SK-N-SH treated with all-trans-retinoic acid at 6 μM for 48 hours (cell line): ENCODE data around the gene HAUS1.

Source experiments
- ARNTL ChIP-seq: fragments of 450-650 bp; formaldehyde crosslinking; IDR thresholded peaks from 2 replicates; pipeline ENCODE4 v1.5.0; 2020; ENCODE audit warnings: low read depth, mild to moderate bottlenecking, moderate library complexity, borderline replicate concordance
- CREB5 ChIP-seq: fragments of 250-450 bp; sonication (Bioruptor Pico); IDR thresholded peaks from 2 replicates; pipeline ENCODE4 v1.5.1; 2020; ENCODE audit warnings: low read depth, mild to moderate bottlenecking, moderate library complexity
- GLIS3 ChIP-seq: fragments of 250-450 bp; sonication (Bioruptor Pico); IDR thresholded peaks from 2 replicates; pipeline ENCODE4 v1.5.0; 2020; ENCODE audit warnings: mild to moderate bottlenecking, moderate library complexity
- ISL1 ChIP-seq: fragments of 250-450 bp; sonication (Bioruptor Pico); IDR thresholded peaks from 2 replicates; pipeline ENCODE4 v2.1.2; 2022; ENCODE audit warnings: mild to moderate bottlenecking, moderate library complexity
- POU6F1 ChIP-seq: fragments of 250-450 bp; sonication (Bioruptor Pico); IDR thresholded peaks from 2 replicates; pipeline ENCODE4 v1.8.0; 2021; ENCODE audit warnings: low read depth, mild to moderate bottlenecking, moderate library complexity, borderline replicate concordance
- PPARA ChIP-seq: fragments of 250-450 bp; sonication (Bioruptor Pico); IDR thresholded peaks from 2 replicates; pipeline ENCODE4 v1.5.0; 2020; ENCODE audit warnings: mild to moderate bottlenecking, borderline replicate concordance
- ZFP3 ChIP-seq: fragments of 250-450 bp; sonication (Bioruptor Pico); IDR thresholded peaks from 2 replicates; pipeline ENCODE4 v1.5.0; 2020; ENCODE audit warnings: mild to moderate bottlenecking, moderate library complexity
- ZFP30 ChIP-seq: fragments of 450-650 bp; formaldehyde crosslinking; IDR thresholded peaks from 2 replicates; pipeline ENCODE4 v1.5.0; 2022; ENCODE audit warnings: mild to moderate bottlenecking, moderate library complexity
- ZNF565 ChIP-seq: fragments of 450-650 bp; formaldehyde crosslinking; conservative IDR thresholded peaks from 2 replicates; pipeline ENCODE4 v1.5.0; 2020; ENCODE audit warnings: low read depth, mild to moderate bottlenecking, moderate library complexity
- ZNF70 ChIP-seq: fragments of 450-650 bp; formaldehyde crosslinking; IDR thresholded peaks from 2 replicates; pipeline ENCODE4 v1.5.0; 2020; ENCODE audit warnings: mild to moderate bottlenecking, moderate library complexity
- ZNF8 ChIP-seq: fragments of 450-650 bp; formaldehyde crosslinking; IDR thresholded peaks from 2 replicates; pipeline ENCODE4 v1.5.0; 2020; ENCODE audit warnings: mild to moderate bottlenecking, moderate library complexity
- TF ChIP-seq, protein P1 (sequence below): fragments of 250-450 bp; sonication (Bioruptor Pico); IDR thresholded peaks from 2 replicates; pipeline ENCODE4 v1.8.0; 2020; ENCODE audit warnings: mild to moderate bottlenecking, moderate library complexity, borderline replicate concordance

DNA sequence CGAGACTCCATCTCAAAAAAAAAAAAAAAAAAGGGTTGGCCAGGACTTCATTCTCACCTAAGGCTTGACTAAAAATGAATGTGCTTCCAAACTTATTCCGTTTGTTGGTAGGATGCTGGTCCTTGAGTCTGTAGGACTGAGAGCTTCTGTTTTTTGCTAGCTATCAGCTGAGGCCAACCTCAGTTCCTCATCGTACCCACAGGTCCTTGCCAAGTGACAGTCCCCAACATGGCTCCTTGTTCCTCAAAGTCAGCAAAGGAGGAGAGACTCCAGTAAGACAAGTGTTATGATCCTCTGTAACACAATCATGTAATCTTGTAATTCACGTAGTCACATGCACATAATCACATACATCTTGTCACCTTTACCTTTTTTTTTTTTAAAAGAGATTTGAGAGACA lies 37.0 kb downstream of the HAUS1 start:
- TF ChIP-seq ZFP30 (CRISPR knock-in tag), result no peak
- TF ChIP-seq GLIS3 (CRISPR knock-in tag), result no peak
- no peak for TF ChIP-seq ZFP3
- no peak for TF ChIP-seq CREB5 (CRISPR knock-in tag)
- no peak for TF ChIP-seq POU6F1
- no peak for TF ChIP-seq ZNF8 (CRISPR knock-in tag)
- TF ChIP-seq ZNF70, result no peak
- TF ChIP-seq PPARA (CRISPR knock-in tag), result no peak
- no peak for TF ChIP-seq ISL1
- no peak for TF ChIP-seq ARNTL
- TF ChIP-seq ZNF565, result no peak
- TF ChIP-seq, protein P1, sequence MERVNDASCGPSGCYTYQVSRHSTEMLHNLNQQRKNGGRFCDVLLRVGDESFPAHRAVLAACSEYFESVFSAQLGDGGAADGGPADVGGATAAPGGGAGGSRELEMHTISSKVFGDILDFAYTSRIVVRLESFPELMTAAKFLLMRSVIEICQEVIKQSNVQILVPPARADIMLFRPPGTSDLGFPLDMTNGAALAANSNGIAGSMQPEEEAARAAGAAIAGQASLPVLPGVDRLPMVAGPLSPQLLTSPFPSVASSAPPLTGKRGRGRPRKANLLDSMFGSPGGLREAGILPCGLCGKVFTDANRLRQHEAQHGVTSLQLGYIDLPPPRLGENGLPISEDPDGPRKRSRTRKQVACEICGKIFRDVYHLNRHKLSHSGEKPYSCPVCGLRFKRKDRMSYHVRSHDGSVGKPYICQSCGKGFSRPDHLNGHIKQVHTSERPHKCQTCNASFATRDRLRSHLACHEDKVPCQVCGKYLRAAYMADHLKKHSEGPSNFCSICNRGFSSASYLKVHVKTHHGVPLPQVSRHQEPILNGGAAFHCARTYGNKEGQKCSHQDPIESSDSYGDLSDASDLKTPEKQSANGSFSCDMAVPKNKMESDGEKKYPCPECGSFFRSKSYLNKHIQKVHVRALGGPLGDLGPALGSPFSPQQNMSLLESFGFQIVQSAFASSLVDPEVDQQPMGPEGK (CRISPR knock-in tag), result no peak
